BLaER1 treated with 17β-estradiol and CSF1 and Interleukin-3, amounts not matched to agents 10 nM and 100 nM (cell line): ENCODE measurements around the gene NPHP4.
"Not testable (repeated sequence)": the region's sequence is repeated elsewhere in the genome, so short reads cannot be mapped to it uniquely, and the experiment has no call there.

Experiments used
- H3K27ac ChIP-seq, 11 experiments: shearing (Covaris generic); formaldehyde crosslinking; 2 replicates each; pipeline ENCODE4 v1.8.1; 2022
- H3K27me3 ChIP-seq, 11 experiments: shearing (Covaris generic); formaldehyde crosslinking; 2 replicates each; pipeline ENCODE4 v1.8.1; 2022
- H3K36me3 ChIP-seq, 11 experiments: shearing (Covaris generic); formaldehyde crosslinking; 2 replicates each; pipeline ENCODE4 v1.8.1; 2022
- H3K4me1 ChIP-seq, 10 experiments: shearing (Covaris generic); formaldehyde crosslinking; 2 replicates each; pipeline ENCODE4 v1.8.1; 2022
- H3K4me2 ChIP-seq, 11 experiments: shearing (Covaris generic); formaldehyde crosslinking; 2 replicates each; pipeline ENCODE4 v1.8.1; 2022
- H3K4me3 ChIP-seq, 10 experiments: shearing (Covaris generic); formaldehyde crosslinking; 2 replicates each; pipeline ENCODE4 v1.8.1; 2022
- H3K9ac ChIP-seq, 11 experiments: shearing (Covaris generic); formaldehyde crosslinking; 2 replicates each; pipeline ENCODE4 v1.8.1; 2022
- H3K9me3 ChIP-seq, 11 experiments: shearing (Covaris generic); formaldehyde crosslinking; replicated peaks in 1 of 11; 2 replicates each; pipeline ENCODE4 v1.8.1; 2022
- H4K20me1 ChIP-seq, 11 experiments: shearing (Covaris generic); formaldehyde crosslinking; 2 replicates each; pipeline ENCODE4 v1.8.1; 2022
- Cebpa-rat ChIP-seq, 11 experiments: shearing (Covaris generic); IDR thresholded peaks; 2 replicates each; pipeline ENCODE4 v1.8.1; 2022

NPHP4 gene

GRCh38 chr1:5901841-5902240 is 90.4 kb downstream of the NPHP4 start:
- H4K20me1 ChIP-seq: no peaks in the 10 kb centered on the region
- H3K36me3 ChIP-seq: peaks cover 42 to 82% (median 50%) of the 10 kb centered on the region in 11 experiments
- H3K4me1 ChIP-seq: peaks cover 0 to 56% (median 41%) of the 10 kb centered on the region in 10 experiments; a peak in 16 of 20 replicates
- TF ChIP-seq Cebpa-rat (IDR thresholded peaks at IDR 0.05): no peak
- H3K27me3 ChIP-seq: no peaks in the 10 kb centered on the region
- H3K9ac ChIP-seq: no peak overlapping the region
- peak overlapping the region in 4 of 11 experiments; percentile 41 to 67 (median 58); a peak in 7 of 22 replicates for H3K27ac ChIP-seq
- no peak overlapping the region for H3K4me3 ChIP-seq
- peaks cover 0 to 15% (median 6%) of the 10 kb centered on the region in 11 experiments; a peak in 5 of 22 replicates for H3K9me3 ChIP-seq
- H3K4me2 ChIP-seq: peak overlapping the region in 9 of 11 experiments; percentile 36 to 88 (median 72); a peak in 18 of 22 replicates

GRCh38 chr1:5901150-5901549 is 91.1 kb downstream of the NPHP4 start:
- peaks cover 0 to 63% (median 41%) of the 10 kb centered on the region in 10 experiments; a peak in 16 of 20 replicates for H3K4me1 ChIP-seq
- peak overlapping the region in 7 of 11 experiments; percentile 16 to 72 (median 61); a peak in 11 of 22 replicates for H3K27ac ChIP-seq
- H3K4me2 ChIP-seq: peak overlapping the region in 9 of 11 experiments; percentile 6 to 88 (median 72); a peak in 16 of 22 replicates
- peak overlapping the region in 3 of 11 experiments; percentile 3 to 43 (median 24); a peak in 2 of 22 replicates for H3K9ac ChIP-seq
- TF ChIP-seq Cebpa-rat (IDR thresholded peaks at IDR 0.05): peak in 3 of 11 experiments; percentile 47 to 67 (median 49); a peak in 3 of 22 replicates
- peaks cover 0 to 18% (median 6%) of the 10 kb centered on the region in 11 experiments; a peak in 5 of 22 replicates for H3K9me3 ChIP-seq
- no peaks in the 10 kb centered on the region for H3K27me3 ChIP-seq
- peaks cover 44 to 82% (median 49%) of the 10 kb centered on the region in 11 experiments for H3K36me3 ChIP-seq
- H4K20me1 ChIP-seq: no peaks in the 10 kb centered on the region
- no peak overlapping the region for H3K4me3 ChIP-seq

- Histone ChIP-seq H3K9me3 (peaks cover 5 to 30% (median 15%) of the 10 kb centered on the region in 11 experiments), H3K4me1 (peaks cover 0 to 85% (median 52%) of the 10 kb centered on the region in 10 experiments; a peak in 16 of 20 replicates), H3K27me3 (no peaks in the 10 kb centered on the region), H3K27ac (peak overlapping the region in 1 of 11 experiments; percentile 10; a peak in 1 of 22 replicates), H3K4me2 (peak overlapping the region in 7 of 11 experiments; percentile 19 to 88 (median 66); a peak in 11 of 22 replicates), H3K36me3 (peaks cover 22 to 66% (median 29%) of the 10 kb centered on the region in 11 experiments; a peak in 20 of 22 replicates), H3K4me3 (no peak overlapping the region), H3K9ac (no peak overlapping the region), H4K20me1 (no peaks in the 10 kb centered on the region)
- TF ChIP-seq Cebpa-rat (IDR thresholded peaks at IDR 0.05): no peak
Observed at GRCh38 chr1:5898266-5898665, 94.0 kb downstream of the NPHP4 start.

GRCh38 chr1:5896706-5897660 is 95.2 kb downstream of the NPHP4 start:
- H3K9me3 ChIP-seq: peaks cover 18 to 42% (median 28%) of the 10 kb centered on the region in 11 experiments
- no peak overlapping the region for H3K4me2 ChIP-seq
- peaks cover 26 to 71% (median 33%) of the 10 kb centered on the region in 11 experiments; a peak in 20 of 22 replicates for H3K36me3 ChIP-seq
- TF ChIP-seq Cebpa-rat (IDR thresholded peaks at IDR 0.05): no peak
- no peak overlapping the region for H3K9ac ChIP-seq
- no peak overlapping the region for H3K4me3 ChIP-seq
- no peaks in the 10 kb centered on the region for H4K20me1 ChIP-seq
- no peak overlapping the region for H3K27ac ChIP-seq
- H3K27me3 ChIP-seq: no peaks in the 10 kb centered on the region
- H3K4me1 ChIP-seq: peaks cover 0 to 92% (median 60%) of the 10 kb centered on the region in 10 experiments; a peak in 16 of 20 replicates

- no peak for TF ChIP-seq Cebpa-rat (IDR thresholded peaks at IDR 0.05)
- Histone ChIP-seq H3K4me2 (peak overlapping the region in 5 of 11 experiments; percentile 3 to 54 (median 48); a peak in 9 of 22 replicates), H3K9ac (no peak overlapping the region)
Observed at GRCh38 chr1:5895446-5896406, 96.5 kb downstream of the NPHP4 start.

GRCh38 chr1:5893699-5894278 is 98.4 kb downstream of the NPHP4 start:
- H3K9ac ChIP-seq, H4K20me1 ChIP-seq: not testable (repeated sequence)
- Histone ChIP-seq H3K4me2 (peak overlapping the region in 5 of 11 experiments; percentile 92 to 97 (median 96); a peak in 11 of 22 replicates), H3K27ac (peak overlapping the region in 2 of 11 experiments; percentile 95 to 99; a peak in 2 of 22 replicates), H3K36me3 (peaks cover 25 to 55% (median 33%) of the 10 kb centered on the region in 11 experiments; a peak in 20 of 22 replicates), H3K27me3 (peaks cover 0 to 11% (median 0%) of the 10 kb centered on the region in 11 experiments; a peak in 1 of 22 replicates), H3K4me1 (peaks cover 17 to 92% (median 65%) of the 10 kb centered on the region in 10 experiments), H3K4me3 (peak overlapping the region in 2 of 10 experiments; percentile 4 to 26; a peak in 2 of 20 replicates), H3K9me3 (peaks cover 18 to 42% (median 28%) of the 10 kb centered on the region in 11 experiments)

More at GRCh38 chr1:5895446-5896406, 96.5 kb downstream of the NPHP4 start:
- Histone ChIP-seq H3K27me3 (peaks cover 0 to 2% (median 0%) of the 10 kb centered on the region in 11 experiments; a peak in 1 of 22 replicates), H3K4me3 (no peak overlapping the region), H3K36me3 (peaks cover 26 to 71% (median 33%) of the 10 kb centered on the region in 11 experiments; a peak in 20 of 22 replicates), H3K9me3 (peaks cover 18 to 42% (median 28%) of the 10 kb centered on the region in 11 experiments), H4K20me1 (no peaks in the 10 kb centered on the region), H3K27ac (no peak overlapping the region), H3K4me1 (peaks cover 0 to 92% (median 60%) of the 10 kb centered on the region in 10 experiments; a peak in 17 of 20 replicates)

- Histone ChIP-seq H3K36me3 (peaks cover 13 to 40% (median 20%) of the 10 kb centered on the region in 11 experiments; a peak in 20 of 22 replicates), H4K20me1 (no peaks in the 10 kb centered on the region), H3K9ac (peak overlapping the region in 2 of 11 experiments; percentile 16 to 29; a peak in 2 of 22 replicates), H3K4me3 (no peak overlapping the region), H3K27me3 (peaks cover 0 to 11% (median 0%) of the 10 kb centered on the region in 11 experiments; a peak in 1 of 22 replicates), H3K4me2 (peak overlapping the region in 7 of 11 experiments; percentile 62 to 97 (median 92); a peak in 14 of 22 replicates), H3K9me3 (peaks cover 18 to 32% (median 24%) of the 10 kb centered on the region in 11 experiments), H3K4me1 (peaks cover 32 to 92% (median 70%) of the 10 kb centered on the region in 10 experiments), H3K27ac (peak overlapping the region in 5 of 11 experiments; percentile 8 to 99 (median 94); a peak in 7 of 22 replicates)
- no peak for TF ChIP-seq Cebpa-rat (IDR thresholded peaks at IDR 0.05)
Observed at GRCh38 chr1:5892329-5892728, 99.9 kb downstream of the NPHP4 start.
